WI38 (cell line): ENCODE measurements around the gene ECI1.
"Not testable (repeated sequence)": the region's sequence is repeated elsewhere in the genome, so short reads cannot be mapped to it uniquely, and the experiment has no call there.

Source experiments
- H3K4me3 ChIP-seq: 2 replicates; pipeline ENCODE4 v1.5.1; 2011; ENCODE audit warnings: low read depth, mild to moderate bottlenecking, control low read depth, low read length
- CTCF ChIP-seq: IDR thresholded peaks from 2 replicates; pipeline ENCODE4 v1.5.1; 2012; ENCODE audit warnings: low read depth, mild to moderate bottlenecking, control low read depth, low read length

Gene ECI1

DNA sequence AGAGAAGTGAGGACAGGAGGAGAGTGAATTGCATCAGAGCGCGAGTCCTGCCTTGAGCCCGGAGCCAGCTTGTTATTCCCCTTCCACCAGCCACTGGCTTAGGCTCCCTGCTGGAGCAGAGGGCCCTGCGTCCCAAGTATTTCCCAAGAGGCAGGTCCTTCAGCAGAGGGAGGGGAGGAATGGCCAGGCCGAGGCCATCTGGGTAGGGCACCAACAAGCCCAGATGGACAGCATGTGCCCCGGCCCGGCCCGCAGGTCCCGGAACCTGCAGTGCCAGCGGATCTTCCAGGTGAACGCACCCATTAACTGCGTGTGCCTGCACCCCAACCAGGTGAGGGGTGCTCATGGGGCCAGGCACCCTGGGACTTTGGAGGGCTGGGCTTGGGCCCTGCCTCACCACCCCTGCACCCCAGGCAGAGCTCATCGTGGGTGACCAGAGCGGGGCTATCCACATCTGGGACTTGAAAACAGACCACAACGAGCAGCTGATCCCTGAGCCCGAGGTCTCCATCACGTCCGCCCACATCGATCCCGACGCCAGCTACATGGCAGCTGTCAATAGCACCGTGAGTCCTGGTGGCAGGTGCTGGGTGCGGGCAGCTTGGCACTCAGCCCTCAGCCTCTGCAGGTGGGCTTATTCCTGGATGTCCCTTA is 44.5 kb downstream of the ECI1 start:
- no peak for TF ChIP-seq CTCF
- no peak overlapping the region for H3K4me3 ChIP-seq

DNA sequence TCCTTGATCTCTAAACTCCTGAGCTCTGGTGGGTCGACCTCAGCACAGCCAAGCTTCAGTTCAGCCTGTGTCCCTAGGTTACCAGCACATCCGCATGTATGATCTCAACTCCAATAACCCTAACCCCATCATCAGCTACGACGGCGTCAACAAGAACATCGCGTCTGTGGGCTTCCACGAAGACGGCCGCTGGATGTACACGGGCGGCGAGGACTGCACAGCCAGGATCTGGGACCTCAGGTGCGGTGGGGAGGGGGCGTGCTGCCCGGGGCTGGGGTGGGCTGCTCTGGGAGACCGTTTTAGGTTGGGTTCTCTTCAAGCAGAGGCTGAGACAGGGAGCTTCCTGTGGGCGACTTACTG is 45.0 kb downstream of the ECI1 start:
- peak overlapping the region; percentile 64 for H3K4me3 ChIP-seq
- TF ChIP-seq CTCF: no peak

GRCh38 chr16:2205967-2206313 is 45.4 kb downstream of the ECI1 start:
- H3K4me3 ChIP-seq: peak overlapping the region; percentile 64
- no peak for TF ChIP-seq CTCF

GRCh38 chr16:2205104-2205966 is 46.1 kb downstream of the ECI1 start, which contains the start of gene MLST8:
TSS of gene MLST8 (plus strand) at chr16:2205454. CDS start at chr16:2206086, 632 bp downstream.
- peak; percentile 8; the same call in 1 of the 2 replicates for TF ChIP-seq CTCF
- H3K4me3 ChIP-seq: peak within 1 kb of the TSS; percentile 64

DNA sequence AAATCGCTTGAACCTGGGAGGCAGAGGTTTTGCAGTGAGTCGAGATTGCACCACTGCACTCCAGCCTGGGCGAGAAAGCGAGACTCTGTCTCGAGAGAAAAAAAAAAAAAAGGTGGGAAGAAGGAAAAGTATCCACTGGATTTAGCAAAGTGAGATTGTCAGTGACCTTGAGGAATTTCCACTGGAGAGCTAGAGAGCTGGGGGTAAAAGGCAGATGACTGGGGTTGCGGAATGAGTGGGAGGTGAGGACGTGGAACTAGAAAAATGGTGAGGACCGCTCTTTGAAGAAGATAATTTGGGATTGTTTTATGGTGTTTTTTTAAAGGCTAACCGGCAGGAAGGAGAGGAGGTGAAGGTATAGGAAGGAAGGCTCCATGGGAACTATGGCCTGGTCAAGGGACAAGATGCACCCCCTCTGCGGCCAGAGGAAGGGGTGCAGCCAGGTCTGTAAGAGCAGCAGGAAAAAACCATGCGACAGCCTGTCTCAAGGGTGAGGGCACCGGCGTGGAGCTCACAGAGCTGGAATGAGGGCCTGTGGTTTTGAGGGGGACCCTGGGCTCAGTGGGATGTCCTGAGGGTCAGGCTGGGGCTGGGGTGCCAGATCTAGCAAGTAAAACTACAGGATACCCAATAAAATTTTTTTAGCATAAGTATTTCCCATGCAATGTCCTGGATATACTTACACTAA is 46.8 kb downstream of the ECI1 start:
- peak overlapping the region; percentile 64 for H3K4me3 ChIP-seq
- TF ChIP-seq CTCF: no peak

GRCh38 chr16:2203119-2203688 is 48.2 kb downstream of the ECI1 start:
- not testable (repeated sequence) for H3K4me3 ChIP-seq

DNA sequence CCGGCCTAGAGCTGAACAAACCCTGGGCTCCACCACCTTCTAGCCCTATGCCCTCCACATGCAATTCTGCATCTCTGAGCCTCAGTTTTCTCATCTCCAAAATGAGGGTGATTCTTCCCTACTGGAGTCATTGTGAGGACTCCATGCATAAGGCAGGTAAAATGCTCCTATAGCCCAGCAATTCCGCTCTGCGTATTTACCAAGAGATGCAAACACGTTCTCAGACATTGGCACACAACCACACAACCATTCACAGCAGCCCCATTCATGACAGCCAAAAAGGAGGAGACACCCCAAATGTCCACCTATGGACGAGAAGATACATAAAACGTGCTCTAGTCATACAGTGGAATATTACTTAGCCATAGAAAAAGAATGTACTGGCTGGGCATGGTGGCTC is 51.1 kb downstream of the ECI1 start:
- H3K4me3 ChIP-seq: no peak overlapping the region
- no peak for TF ChIP-seq CTCF
